Measurements from ENCODE around the gene RPS19.

The RPS19 gene

DNA sequence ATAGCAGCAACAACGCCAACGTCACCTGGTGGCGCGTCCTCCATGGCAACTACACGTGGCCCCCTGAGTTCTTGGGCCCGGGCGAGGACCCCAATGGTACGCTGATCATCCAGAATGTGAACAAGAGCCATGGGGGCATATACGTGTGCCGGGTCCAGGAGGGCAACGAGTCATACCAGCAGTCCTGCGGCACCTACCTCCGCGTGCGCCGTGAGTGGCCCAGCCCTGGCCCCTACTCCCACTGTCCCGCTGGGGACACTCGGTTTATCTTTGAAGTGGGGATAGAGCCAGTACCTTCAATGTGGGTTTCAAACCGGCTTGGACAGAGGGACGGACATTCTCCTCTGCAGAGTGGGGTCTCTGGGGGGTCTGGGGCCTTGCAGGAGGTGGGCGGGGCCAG, 19.0 kb downstream of the RPS19 start:
- no peak for DNase-seq (ENCODE audit: low read depth, low spot score)

DNA sequence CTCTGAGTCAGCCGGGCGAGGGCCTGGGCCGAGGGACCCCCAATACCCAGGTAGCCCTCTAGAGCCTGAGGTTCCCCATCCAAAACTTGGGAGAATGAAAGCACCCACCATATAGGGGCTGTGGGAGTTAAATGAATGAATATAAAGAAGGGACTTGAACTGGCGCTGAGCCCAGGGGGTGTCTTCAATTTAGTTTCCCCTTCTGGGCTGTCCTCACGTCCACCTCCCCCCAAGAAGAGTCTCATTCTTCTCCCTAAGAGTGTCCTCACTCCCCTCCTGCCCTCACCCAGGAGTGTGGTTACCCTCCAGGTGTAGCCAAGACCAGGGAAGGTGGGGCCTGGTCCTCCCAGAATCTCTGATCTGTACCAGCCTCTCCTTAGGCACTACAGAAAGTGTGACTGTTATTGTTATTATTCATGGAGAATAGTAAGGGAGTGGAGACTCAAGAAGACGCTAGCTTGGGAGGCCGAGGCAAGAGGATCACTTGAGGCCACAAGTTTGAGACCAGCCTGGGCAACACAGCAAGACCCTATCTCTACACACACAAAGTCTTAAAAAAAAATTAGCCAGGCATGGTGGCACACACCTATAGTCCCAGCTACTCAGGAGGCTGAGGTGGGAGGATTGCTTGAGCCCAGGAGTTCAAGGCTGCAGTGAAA, 19.7 kb downstream of the RPS19 start:
- no peak for DNase-seq (ENCODE audit: low read depth, low spot score)

DNA sequence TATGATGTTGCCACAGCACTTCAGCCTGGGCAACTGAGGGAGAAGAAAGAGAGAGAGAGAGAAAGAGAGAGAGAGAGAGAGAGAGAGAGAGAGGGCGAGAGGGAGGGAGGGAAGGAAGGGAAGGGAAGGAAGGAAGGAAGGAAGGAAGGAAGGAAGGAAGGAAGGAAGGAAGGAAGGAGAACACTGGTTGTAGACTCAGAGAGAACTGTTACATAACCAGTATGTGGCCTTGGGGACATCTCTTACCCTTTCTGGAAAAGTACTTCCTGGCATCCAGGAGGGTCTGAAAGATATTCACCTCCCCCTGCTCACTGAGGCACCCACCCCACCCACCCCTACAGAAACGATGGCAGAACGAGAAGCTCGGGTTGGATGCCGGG, 20.3 kb downstream of the RPS19 start:
- DNase-seq (ENCODE audit: low read depth, low spot score): no peak

DNA sequence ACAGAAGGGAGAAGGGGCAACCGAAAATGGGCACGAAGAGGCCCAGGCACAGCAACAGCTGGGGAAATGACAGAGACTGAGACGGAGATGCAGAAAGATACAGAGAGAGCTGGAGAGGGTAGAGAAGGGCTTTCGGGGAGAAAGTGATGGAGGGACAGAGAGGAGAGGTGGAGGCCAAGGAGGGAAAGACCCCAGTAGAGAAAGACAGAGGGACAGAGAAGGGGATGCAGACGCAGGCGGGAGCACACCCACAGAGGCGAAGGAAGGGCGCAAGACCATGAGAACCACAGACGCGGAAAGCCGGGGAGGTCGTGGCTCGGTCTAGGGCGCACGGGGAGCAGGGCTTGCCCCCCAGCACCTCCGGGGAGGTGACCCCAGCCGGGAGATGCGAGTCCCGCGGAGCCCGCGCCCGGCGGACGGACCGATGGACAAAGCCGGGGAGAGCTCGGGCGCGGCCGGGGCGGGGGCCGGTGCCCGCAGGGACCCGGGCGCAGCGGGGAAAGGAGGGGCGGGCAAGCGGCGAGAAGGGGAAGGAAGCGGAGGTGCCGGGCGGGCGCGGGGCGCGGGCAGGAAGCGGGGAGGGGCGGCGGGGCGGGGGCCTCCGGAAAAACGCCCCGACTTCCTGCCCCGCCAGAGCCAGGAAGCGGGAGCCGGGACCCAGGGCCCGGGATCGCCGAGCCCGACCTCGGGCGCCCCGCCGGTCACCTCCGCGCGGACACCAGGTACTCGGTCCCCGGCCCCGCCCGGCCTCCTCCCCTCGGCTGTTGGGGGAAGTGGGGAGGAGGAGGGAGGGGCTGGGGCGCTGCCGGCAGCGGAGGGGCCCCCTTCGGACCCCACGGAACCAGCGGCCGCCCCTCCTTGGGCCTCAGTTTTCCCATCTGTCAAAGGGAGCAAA, 22.8 kb downstream of the RPS19 start, which contains the start of gene ARHGEF1:
Gene ARHGEF1, plus strand, starts transcription at position 617 of the 895 bp plus-strand sequence. CDS start 4,899 bp downstream, outside the sequence.
- DNase-seq (ENCODE audit: low read depth, low spot score): peak; percentile 50

DNA sequence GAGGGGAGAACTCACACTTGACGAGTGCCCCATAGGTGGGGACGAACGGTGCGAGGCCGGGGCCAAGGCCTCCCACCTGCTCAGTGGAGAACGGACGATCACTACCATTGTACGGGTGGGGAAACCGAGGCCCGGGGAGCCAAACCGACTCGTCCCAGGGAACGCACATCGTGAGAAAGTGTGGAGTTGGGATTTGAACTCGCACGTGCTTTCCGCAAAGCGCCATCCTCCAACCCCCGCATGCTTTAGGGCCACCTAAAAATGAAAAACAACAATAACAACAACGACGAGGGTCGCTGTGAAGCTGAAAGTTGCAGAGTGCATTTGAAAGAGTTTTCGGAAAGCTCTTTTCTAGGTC, 23.4 kb downstream of the RPS19 start:
- peak; percentile 15 for DNase-seq (ENCODE audit: low read depth, low spot score)

GRCh38 chr19:41883821-41884733, 24.0 kb downstream of the RPS19 start:
- DNase-seq (ENCODE audit: low read depth, low spot score): peak; percentile 98

GRCh38 chr19:41886761-41887710, 27.0 kb downstream of the RPS19 start:
- no peak for DNase-seq (ENCODE audit: low read depth, low spot score)

- peak; percentile 84 for DNase-seq (ENCODE audit: low read depth, low spot score)
These were observed 27.8 kb downstream of the RPS19 start for GRCh38 chr19:41887711-41888382.

DNA sequence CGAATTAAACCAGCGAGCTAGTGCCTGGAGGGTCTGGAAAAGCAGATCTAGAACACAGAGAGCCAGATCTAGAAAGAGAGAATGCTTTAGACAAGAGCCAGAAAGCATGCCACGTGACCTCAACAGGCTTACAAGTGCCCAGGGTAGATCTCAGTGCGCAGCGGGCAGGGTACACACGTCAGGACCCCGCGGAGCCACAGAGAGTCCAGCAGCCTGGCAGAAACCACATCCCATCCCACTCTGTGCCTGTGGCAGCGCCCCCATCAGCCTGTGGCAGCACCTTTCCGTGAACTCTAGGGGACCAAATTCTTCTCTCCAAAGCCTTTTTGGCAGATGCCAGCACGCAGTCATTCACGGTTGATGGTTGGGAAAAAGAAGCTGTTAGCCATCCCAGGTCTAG, 28.9 kb downstream of the RPS19 start:
- DNase-seq (ENCODE audit: low read depth, low spot score): no peak

GRCh38 chr19:41889896-41890295, 29.8 kb downstream of the RPS19 start:
- no peak for DNase-seq (ENCODE audit: low read depth, low spot score)

GRCh38 chr19:41890936-41891335, 30.9 kb downstream of the RPS19 start:
- no peak for DNase-seq (ENCODE audit: low read depth, low spot score)

DNA sequence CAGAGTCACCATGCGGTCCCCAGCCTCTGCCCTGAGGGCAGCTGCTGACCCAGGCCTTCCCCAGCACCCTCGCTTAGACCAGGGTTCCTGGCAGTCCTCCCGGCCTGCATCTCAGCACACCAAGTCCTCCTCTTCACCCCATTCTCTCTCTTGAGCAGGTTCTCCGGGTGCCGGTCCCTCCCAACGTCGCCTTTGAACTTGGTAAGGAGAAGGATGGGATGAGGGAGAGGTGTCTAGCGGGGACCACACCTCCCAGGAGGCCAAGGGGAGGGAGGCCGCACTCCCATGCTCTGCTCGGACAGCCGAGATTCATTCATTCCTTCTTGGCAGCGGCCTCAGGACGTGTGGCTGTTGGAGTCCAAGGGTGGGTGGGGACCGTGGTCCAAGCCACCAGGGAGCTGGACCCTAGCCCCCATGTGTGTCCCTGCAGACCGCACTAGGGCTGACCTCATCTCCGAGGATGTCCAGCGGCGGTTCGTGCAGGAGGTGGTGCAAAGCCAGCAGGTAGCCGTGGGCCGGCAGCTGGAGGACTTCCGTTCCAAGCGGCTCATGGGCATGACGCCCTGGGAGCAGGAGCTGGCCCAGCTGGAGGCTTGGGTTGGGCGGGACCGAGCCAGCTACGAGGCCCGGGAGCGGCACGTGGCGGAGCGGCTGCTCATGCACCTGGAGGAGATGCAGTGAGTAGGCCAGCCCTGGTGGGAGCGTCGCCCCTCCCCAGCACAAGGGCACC, 32.3 kb downstream of the RPS19 start:
- DNase-seq (ENCODE audit: low read depth, low spot score): no peak

- DNase-seq (ENCODE audit: low read depth, low spot score): no peak
These were observed 33.8 kb downstream of the RPS19 start for GRCh38 chr19:41893899-41894298.

GRCh38 chr19:41894350-41894749, 34.3 kb downstream of the RPS19 start:
- DNase-seq (ENCODE audit: low read depth, low spot score): no peak

- no peak for DNase-seq (ENCODE audit: low read depth, low spot score)
These were observed 35.9 kb downstream of the RPS19 start for GRCh38 chr19:41895745-41896580.

DNA sequence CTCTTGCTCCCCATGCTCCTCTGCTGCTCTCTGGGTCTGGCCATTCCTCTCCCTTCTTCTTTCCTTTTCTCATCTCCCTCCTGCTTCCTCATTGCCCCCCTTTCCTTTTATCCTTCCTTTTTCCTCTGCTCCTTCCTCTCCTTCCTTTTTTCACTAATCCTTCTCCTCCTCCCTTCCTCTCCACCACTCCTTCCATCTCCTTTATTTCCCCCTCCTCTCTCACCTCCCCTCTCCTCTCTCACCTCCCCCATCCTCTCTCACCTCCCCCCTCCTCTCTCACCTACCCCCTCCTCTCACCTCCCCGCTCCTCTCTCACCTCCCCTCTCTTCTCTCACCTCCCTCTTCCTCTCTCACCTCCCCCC, 36.5 kb downstream of the RPS19 start:
- no peak for DNase-seq (ENCODE audit: low read depth, low spot score)

- DNase-seq (ENCODE audit: low read depth, low spot score): no peak
These were observed 37.1 kb downstream of the RPS19 start for GRCh38 chr19:41897181-41897580.

DNA sequence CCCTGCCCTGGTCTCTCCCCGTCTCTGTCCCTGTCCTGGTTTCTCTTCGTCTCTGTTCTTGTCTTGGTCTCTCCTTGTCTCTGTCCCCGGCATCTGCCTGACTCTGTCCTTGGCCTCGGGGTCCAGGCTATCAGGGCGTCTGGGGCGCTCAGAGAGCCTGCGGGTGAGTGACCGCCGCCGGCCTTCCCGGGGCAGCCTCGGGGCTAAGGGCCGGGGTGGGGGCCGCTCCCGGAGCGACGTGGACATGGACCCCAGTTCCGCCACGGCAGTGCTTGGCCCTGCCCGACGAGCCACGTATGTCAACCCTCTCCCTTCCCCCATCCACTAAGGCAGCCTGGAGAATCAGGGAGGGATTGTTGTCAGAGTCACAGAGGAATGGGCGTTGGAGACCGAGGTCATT, 37.8 kb downstream of the RPS19 start:
- DNase-seq (ENCODE audit: low read depth, low spot score): no peak

DNA sequence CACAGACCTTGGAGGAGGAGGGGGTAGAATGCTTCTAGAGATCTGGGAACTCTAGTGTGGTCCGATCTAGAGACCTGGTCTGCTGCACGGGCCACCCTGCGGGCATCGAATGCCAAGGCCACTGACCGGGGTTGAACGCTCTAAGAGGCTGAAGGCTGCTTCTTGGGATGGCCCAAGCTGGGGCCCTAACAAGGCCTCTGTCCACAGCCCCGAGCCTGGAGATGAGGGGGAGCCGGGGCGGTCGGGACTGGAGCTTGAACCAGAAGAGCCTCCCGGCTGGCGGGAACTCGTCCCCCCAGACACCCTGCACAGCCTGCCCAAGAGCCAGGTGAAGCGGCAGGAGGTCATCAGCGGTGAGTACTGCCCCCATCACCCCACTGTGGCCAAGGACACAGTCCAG, 38.2 kb downstream of the RPS19 start:
- no peak for DNase-seq (ENCODE audit: low read depth, low spot score)
